H1 (cell line): ENCODE results near the gene KCNK15. TPM values are rescaled to one million over a fixed set of nuclear protein-coding genes. Genes with fewer than 3 reads are reported as not detected.

Source experiments
- CTCF ChIA-PET: fragments of 300-600 bp; sonication (Branson Sonifier 250); formaldehyde crosslinking; loops from one replicate; lab custom pipeline; 2021; ENCODE audit not compliant: partially characterized antibody; lab: Charles Lee
- POLR2A ChIA-PET: fragments of 300-600 bp; sonication (Branson Sonifier 250); formaldehyde crosslinking; loops from one replicate; lab custom pipeline; 2021; ENCODE audit warnings: inconsistent platforms; ENCODE audit not compliant: partially characterized antibody; lab: Charles Lee
- DNase-seq, 2 experiments: peaks; one replicate each; pipeline versions ENCODE4 v3.0.0 to v3.0.0-alpha.2; 2010 to 2022; ENCODE audit warnings: low spot score in 2 of 2, low read depth in 1 of 2, mixed read lengths in 1 of 2
- FAIRE-seq: peaks from 2 replicates; lab custom pipeline; 2011; peaks lifted over from hg19 to GRCh38; lab: Jason Lieb, UNC
- H2AFZ ChIP-seq: 2 replicates; pipeline ENCODE4 v1.8.1; 2012; ENCODE audit warnings: low read length, inconsistent platforms
- H2AK5ac ChIP-seq: 2 replicates; pipeline ENCODE4 v1.6.1; 2013; ENCODE audit warnings: low read depth, low read length
- H2BK120ac ChIP-seq: replicated peaks from 2 replicates; pipeline ENCODE3; 2013; ENCODE audit warnings: low read depth, low read length, inconsistent platforms
- H2BK12ac ChIP-seq: 2 replicates; pipeline ENCODE4 v1.6.1; 2013; ENCODE audit warnings: low read depth, low read length
- H2BK15ac ChIP-seq: 2 replicates; pipeline ENCODE4 v1.6.1; 2013; ENCODE audit warnings: low read length
- H2BK20ac ChIP-seq: 2 replicates; pipeline ENCODE4 v1.6.1; 2013; ENCODE audit warnings: low read length
- H2BK5ac ChIP-seq: 2 replicates; pipeline ENCODE4 v1.6.1; 2013; ENCODE audit warnings: low read depth, low read length
- H3K14ac ChIP-seq: 2 replicates; pipeline ENCODE4 v1.6.1; 2013; ENCODE audit warnings: inconsistent platforms; ENCODE audit not compliant: insufficient read length
- H3K18ac ChIP-seq: 2 replicates; pipeline ENCODE4 v1.6.1; 2013; ENCODE audit warnings: low read length; ENCODE audit errors: extremely low read depth
- H3K23ac ChIP-seq: 2 replicates; pipeline ENCODE4 v1.6.1; 2013; ENCODE audit warnings: inconsistent platforms; ENCODE audit not compliant: insufficient read length
- H3K23me2 ChIP-seq: 2 replicates; pipeline ENCODE4 v1.6.1; 2013; ENCODE audit warnings: low read depth, low read length
- H3K27ac ChIP-seq: 2 replicates; pipeline ENCODE4 v1.6.1; 2011; ENCODE audit warnings: low read depth, low read length, inconsistent platforms
- H3K27me3 ChIP-seq, 4 experiments: replicated peaks in 1 of 4; 1 replicate in 1 of 4; 2 replicates in 3 of 4; pipeline versions ENCODE4 v1.6.1 to v1.8.1; 2011 to 2013; ENCODE audit warnings: low read length in 3 of 4, mild to moderate bottlenecking in 3 of 4, inconsistent platforms in 2 of 4, mixed read lengths in 2 of 4, moderate library complexity in 1 of 4; ENCODE audit not compliant: control insufficient read depth in 3 of 4, insufficient read depth in 3 of 4; ENCODE audit errors: extremely low read depth in 1 of 4
- H3K36me3 ChIP-seq, 4 experiments: 2 replicates each; pipeline versions ENCODE4 v1.6.1 to v1.8.1; 2011 to 2013; ENCODE audit warnings: mild to moderate bottlenecking in 4 of 4, low read length in 3 of 4, moderate library complexity in 2 of 4, control low read depth in 1 of 4, inconsistent platforms in 1 of 4; ENCODE audit not compliant: insufficient read depth in 4 of 4, control insufficient read depth in 2 of 4
- H3K4ac ChIP-seq: replicated peaks from 2 replicates; pipeline ENCODE3; 2013; ENCODE audit warnings: low read length, low read depth, mixed read lengths, inconsistent platforms; ENCODE audit not compliant: insufficient read length
- H3K4me1 ChIP-seq, 4 experiments: replicated peaks in 1 of 4; 1 replicate in 1 of 4; 2 replicates in 3 of 4; pipeline versions ENCODE4 v1.6.1 to v1.8.1; 2011 to 2013; ENCODE audit warnings: low read length in 3 of 4, inconsistent platforms in 2 of 4, mixed read lengths in 1 of 4; ENCODE audit not compliant: insufficient read depth in 4 of 4, control insufficient read depth in 3 of 4
- H3K4me2 ChIP-seq, 2 experiments: 2 replicates each; pipeline versions ENCODE4 v1.6.1 to v1.8.1; 2011 to 2013; ENCODE audit warnings: low read depth in 2 of 2, low read length in 2 of 2, control low read depth in 1 of 2, inconsistent platforms in 1 of 2, mild to moderate bottlenecking in 1 of 2; ENCODE audit not compliant: insufficient read depth in 1 of 2
- H3K4me3 ChIP-seq, 4 experiments: fragments of 200-600, 300-600 bp in 1 of 4; sonication (generic), shearing (Covaris generic), sonication (Bioruptor Twin) in 1 of 4; 2 replicates each; pipeline versions ENCODE4 v1.5.1 to v1.8.1; 2011 to 2016; ENCODE audit warnings: low read length in 4 of 4, low read depth in 3 of 4, control low read depth in 2 of 4, inconsistent platforms in 2 of 4, mild to moderate bottlenecking in 2 of 4, mixed read lengths in 1 of 4, moderate library complexity in 1 of 4; ENCODE audit not compliant: insufficient read depth in 2 of 4; ENCODE audit errors: extremely low read depth in 1 of 4
- H3K56ac ChIP-seq: replicated peaks from 2 replicates; pipeline ENCODE3; 2013; ENCODE audit warnings: low read depth, mild to moderate bottlenecking, mixed read lengths, low read length, inconsistent platforms; ENCODE audit not compliant: insufficient read length
- H3K79me1 ChIP-seq: 2 replicates; pipeline ENCODE4 v1.6.1; 2013; ENCODE audit warnings: low read depth, low read length, control low read depth
- H3K79me2 ChIP-seq, 2 experiments: 2 replicates each; pipeline versions ENCODE4 v1.6.1 to v1.8.1; 2012 to 2013; ENCODE audit warnings: low read length in 2 of 2, mild to moderate bottlenecking in 2 of 2, inconsistent platforms in 1 of 2; ENCODE audit not compliant: insufficient read depth in 2 of 2, control insufficient read depth in 1 of 2
- H3K9ac ChIP-seq, 4 experiments: replicated peaks in 1 of 4; 1 replicate in 1 of 4; 2 replicates in 3 of 4; pipeline versions ENCODE4 v1.6.1 to v1.8.1; 2011 to 2013; ENCODE audit warnings: low read depth in 3 of 4, low read length in 3 of 4, control low read depth in 2 of 4, mild to moderate bottlenecking in 2 of 4, moderate library complexity in 2 of 4, inconsistent platforms in 1 of 4; ENCODE audit errors: extremely low read depth in 1 of 4
- H3K9me3 ChIP-seq, 2 experiments: 2 replicates each; pipeline versions ENCODE4 v1.6.1 to v1.8.1; 2012 to 2013; ENCODE audit warnings: mild to moderate bottlenecking in 2 of 2, moderate library complexity in 2 of 2, control low read depth in 1 of 2, inconsistent platforms in 1 of 2, low read depth in 1 of 2, low read length in 1 of 2, mixed read lengths in 1 of 2; ENCODE audit not compliant: insufficient read depth in 2 of 2
- H4K20me1 ChIP-seq, 2 experiments: replicated peaks in 1 of 2; 2 replicates each; pipeline versions ENCODE3 to v1.8.1; 2011 to 2013; ENCODE audit warnings: inconsistent platforms in 2 of 2, low read length in 2 of 2, mild to moderate bottlenecking in 1 of 2; ENCODE audit not compliant: insufficient read depth in 2 of 2, control insufficient read depth in 1 of 2
- H4K5ac ChIP-seq: 2 replicates; pipeline ENCODE4 v1.6.1; 2013; ENCODE audit warnings: low read length, low read depth, mixed read lengths, inconsistent platforms; ENCODE audit not compliant: insufficient read length
- H4K8ac ChIP-seq: 2 replicates; pipeline ENCODE4 v1.8.0; 2013; ENCODE audit warnings: mild to moderate bottlenecking, moderate library complexity, low read length, inconsistent platforms; ENCODE audit not compliant: insufficient read depth; ENCODE audit errors: extremely low read depth
- H4K91ac ChIP-seq: replicated peaks from 2 replicates; pipeline ENCODE3; 2013; ENCODE audit warnings: low read length, mixed read lengths, inconsistent platforms; ENCODE audit not compliant: insufficient read length
- CHD1 ChIP-seq: IDR thresholded peaks from 2 replicates; pipeline ENCODE4 v1.6.1; 2012; ENCODE audit warnings: low read depth, low read length, improper control_type of control experiment
- PHF8 ChIP-seq: fragments of 200-600 bp; sonication (generic); conservative IDR thresholded peaks from 2 replicates; pipeline ENCODE4 v1.7.1; 2012; ENCODE audit warnings: low read depth, mild to moderate bottlenecking, inconsistent platforms, low read length, moderate library complexity
- RAD21 ChIP-seq, 2 experiments: IDR thresholded peaks in 1 of 2; conservative IDR thresholded peaks in 1 of 2; 2 replicates each; pipeline ENCODE4 v1.6.1; 2011; ENCODE audit warnings: low read depth in 2 of 2, low read length in 2 of 2, improper control_type of control experiment in 1 of 2, inconsistent platforms in 1 of 2, mild to moderate bottlenecking in 1 of 2, moderate library complexity in 1 of 2
- RNF2 ChIP-seq: fragments of 200-900, 300-1000 bp; sonication (generic); IDR thresholded peaks from 2 replicates; pipeline ENCODE4 v1.7.1; 2016; ENCODE audit warnings: borderline replicate concordance, low read depth, mild to moderate bottlenecking, antibody characterized with exemption, low read length; ENCODE audit not compliant: poor library complexity, severe bottlenecking; ENCODE audit errors: missing control alignments
- WGBS, 2 experiments: shearing (Covaris generic) in 1 of 2; methylation state at CpG; one replicate each; pipeline versions ENCODE4 v1.1.6 to v1.1.7; 2013 to 2015; ENCODE audit warnings: low lambda C conversion rate in 2 of 2, mixed read lengths in 2 of 2, inconsistent platforms in 1 of 2, low coverage in 1 of 2, missing lambda C conversion rate in 1 of 2; ENCODE audit not compliant: insufficient replicate concordance in 2 of 2, insufficient coverage in 1 of 2, insufficient read length in 1 of 2; ENCODE audit errors: extremely low coverage in 1 of 2, missing lambda C conversion rate in 1 of 2; 5-methylcytosine and 5-hydroxymethylcytosine counted together
- polyA plus RNA-seq, 7 experiments: library from polyadenylated mRNA; depleted of rRNA in 3 of 7; stranded (reverse) in 5 of 7; unstranded in 2 of 7; fragments of >200 nt in 5 of 7; fragments of 200-250 nt in 2 of 7; gene quantifications; 1 replicate in 5 of 7; 2 replicates in 1 of 7; 4 replicates in 1 of 7; pipeline versions ENCODE4 v1.2.1 to v1.2.3, GENCODE V29; 2011 to 2013; ENCODE audit warnings: missing spikeins in 2 of 7, mixed read lengths in 2 of 7
- total RNA-seq: library from RNA; stranded (reverse); fragmentation: NEBNext Ultra II Directional; extraction: Animal tissue kit (Norgen Biotek cat#: 25700); gene quantifications from 2 replicates; pipeline ENCODE4 v1.2.1, GENCODE V29; 2021
- TF ChIP-seq, protein P1 (sequence below), 3 experiments: IDR thresholded peaks; 1 replicate in 2 of 3; 2 replicates in 1 of 3; pipeline versions ENCODE4 v1.5.1 to v1.6.1; 2011; ENCODE audit warnings: low read length in 3 of 3, mild to moderate bottlenecking in 3 of 3, inconsistent platforms in 2 of 3, low read depth in 1 of 3, moderate library complexity in 1 of 3; ENCODE audit not compliant: insufficient read depth in 1 of 3; ENCODE audit errors: control extremely low read depth in 1 of 3

Gene KCNK15
- total and polyA plus RNA-seq, 2 of the 8 experiments (the other 6 are each of a cell fraction or from before 2014, with no cell fraction given), result 0.24 to 0.33 TPM

DNA sequence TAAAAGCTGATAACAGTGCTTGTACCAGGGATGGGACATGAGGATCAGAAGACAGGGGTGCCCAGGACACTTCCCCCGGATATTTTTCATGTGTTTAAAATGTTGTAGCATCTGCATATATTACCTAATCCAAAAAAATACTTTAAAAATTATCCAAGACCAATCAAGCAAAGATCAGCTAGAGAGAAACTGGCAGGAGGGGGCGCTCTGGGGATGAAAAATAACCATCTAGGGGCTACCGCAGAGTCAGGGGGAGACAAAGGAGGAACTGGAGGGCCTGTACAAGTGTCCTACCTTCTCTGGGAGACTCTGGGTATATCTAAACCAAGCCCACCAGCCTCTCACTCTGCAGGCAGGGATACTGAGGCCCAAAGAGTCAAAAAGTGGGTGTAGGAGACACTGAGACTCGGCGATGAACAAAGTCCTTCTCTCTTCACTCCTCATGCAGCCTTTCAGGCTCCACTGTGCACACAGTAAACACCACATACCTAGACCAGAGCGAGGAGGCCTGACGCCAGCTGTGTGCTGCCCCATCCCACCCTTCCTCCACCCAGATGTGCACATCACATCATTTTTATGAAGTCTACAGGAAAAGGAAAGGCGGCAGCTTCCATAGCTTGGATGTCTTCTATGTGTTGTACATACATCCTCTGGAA, 54.9 kb downstream of the KCNK15 start:
- no peak overlapping the region; the same call in 1 of the 2 replicates for H2BK12ac ChIP-seq
- H3K18ac ChIP-seq, result no peak overlapping the region
- no peak overlapping the region for H2BK20ac ChIP-seq
- no peak overlapping the region for H3K27ac ChIP-seq
- no peak overlapping the region for H3K9ac ChIP-seq
- H4K91ac ChIP-seq, result no peak overlapping the region
- no peak overlapping the region for H4K8ac ChIP-seq
- H2BK5ac ChIP-seq, result no peak overlapping the region
- ChIA-PET CTCF (interaction anchor here (0.7 to 12.1 kb wide), 39 partner anchors 8 to 150 kb away, joined by 3 to 170 read pairs (median 4); no protein-coding TSS in a partner anchor), POLR2A (interaction anchor here (1.2 kb wide), 2 partner anchors 11 to 63 kb away, joined by 3 read pairs; no protein-coding TSS in a partner anchor)
- H3K23me2 ChIP-seq, result peaks cover 4% of the 10 kb centered on the region
- no peak overlapping the region for H3K23ac ChIP-seq
- no peaks in the 10 kb centered on the region for H3K27me3 ChIP-seq
- H3K4me1 ChIP-seq, result peaks cover 5 to 9% (median 7%) of the 10 kb centered on the region in 4 experiments
- DNase-seq, result peak in 1 of 2 experiments; percentile 75
- no peak for FAIRE-seq
- no peak overlapping the region for H3K14ac ChIP-seq
- H2AK5ac ChIP-seq, result no peak overlapping the region
- H3K56ac ChIP-seq, result no peak overlapping the region
- no peaks in the 10 kb centered on the region for H3K9me3 ChIP-seq
- 69% methylated on average over 8 of the region's 8 CpGs; no CpG with 5 or more reads in 1 of the 2 experiments for WGBS, 2 experiments
- no peak overlapping the region for H2AFZ ChIP-seq
- no peak for TF ChIP-seq PHF8
- TF ChIP-seq, protein P1, sequence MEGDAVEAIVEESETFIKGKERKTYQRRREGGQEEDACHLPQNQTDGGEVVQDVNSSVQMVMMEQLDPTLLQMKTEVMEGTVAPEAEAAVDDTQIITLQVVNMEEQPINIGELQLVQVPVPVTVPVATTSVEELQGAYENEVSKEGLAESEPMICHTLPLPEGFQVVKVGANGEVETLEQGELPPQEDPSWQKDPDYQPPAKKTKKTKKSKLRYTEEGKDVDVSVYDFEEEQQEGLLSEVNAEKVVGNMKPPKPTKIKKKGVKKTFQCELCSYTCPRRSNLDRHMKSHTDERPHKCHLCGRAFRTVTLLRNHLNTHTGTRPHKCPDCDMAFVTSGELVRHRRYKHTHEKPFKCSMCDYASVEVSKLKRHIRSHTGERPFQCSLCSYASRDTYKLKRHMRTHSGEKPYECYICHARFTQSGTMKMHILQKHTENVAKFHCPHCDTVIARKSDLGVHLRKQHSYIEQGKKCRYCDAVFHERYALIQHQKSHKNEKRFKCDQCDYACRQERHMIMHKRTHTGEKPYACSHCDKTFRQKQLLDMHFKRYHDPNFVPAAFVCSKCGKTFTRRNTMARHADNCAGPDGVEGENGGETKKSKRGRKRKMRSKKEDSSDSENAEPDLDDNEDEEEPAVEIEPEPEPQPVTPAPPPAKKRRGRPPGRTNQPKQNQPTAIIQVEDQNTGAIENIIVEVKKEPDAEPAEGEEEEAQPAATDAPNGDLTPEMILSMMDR (IDR thresholded peaks at IDR 0.05; ENCODE audit: control extremely low read depth in 1 of 3, insufficient read depth in 1 of 3, low read depth in 1 of 3, low read length in 3 of 3), result peak in 2 of 3 experiments; percentile 45 to 67; a peak in 3 of 4 replicates
- TF ChIP-seq CHD1, result no peak
- peak; percentile 64 to 72 for TF ChIP-seq RAD21 (IDR thresholded peaks at IDR 0.05 in 1 of 2, conservative IDR thresholded peaks at IDR 0.05 in 1 of 2; ENCODE audit: low read depth in 2 of 2, low read length in 2 of 2)
- no peak for TF ChIP-seq RNF2
- peaks cover 0 to 6% of the 10 kb centered on the region in 2 experiments for H4K20me1 ChIP-seq
- no peak overlapping the region for H4K5ac ChIP-seq
- H3K4ac ChIP-seq, result no peak overlapping the region
- no peak overlapping the region for H2BK120ac ChIP-seq
- H3K79me1 ChIP-seq, result peaks cover 7% of the 10 kb centered on the region
- H3K36me3 ChIP-seq, result peaks cover 0 to 4% (median 0%) of the 10 kb centered on the region in 4 experiments; a peak in 1 of 8 replicates
- no peak overlapping the region for H2BK15ac ChIP-seq
- H3K79me2 ChIP-seq, result 0 out of 4 replicates have a peak, but pooled peaks cover 0 to 2% of the 10 kb centered on the region in 2 experiments
- H3K4me3 ChIP-seq, result no peak overlapping the region
- H3K4me2 ChIP-seq, result no peak overlapping the region
